KMS-11 (cell line): ENCODE data around the gene LINGO1.

Source experiments
- H2AFZ ChIP-seq: fragments of 200-600 bp; sonication (generic); 2 replicates; pipeline ENCODE4 v1.6.1; 2016; ENCODE audit warnings: antibody characterized with exemption, mixed run types, low read depth
- H3K27ac ChIP-seq: fragments of 200-600 bp; sonication (generic); 2 replicates; pipeline ENCODE4 v1.6.1; 2016; ENCODE audit warnings: mild to moderate bottlenecking, mixed run types
- H3K27me3 ChIP-seq: fragments of 200-600 bp; sonication (generic); 2 replicates; pipeline ENCODE4 v1.6.1; 2017; ENCODE audit warnings: mild to moderate bottlenecking, low read depth, mixed run types, moderate library complexity; ENCODE audit not compliant: insufficient read depth
- H3K36me3 ChIP-seq: fragments of 200-600 bp; sonication (generic); 2 replicates; pipeline ENCODE4 v1.6.1; 2017; ENCODE audit warnings: mild to moderate bottlenecking, mixed run types; ENCODE audit not compliant: insufficient read depth
- H3K4me1 ChIP-seq: fragments of 200-600 bp; sonication (generic); 2 replicates; pipeline ENCODE4 v1.6.1; 2016; ENCODE audit warnings: mild to moderate bottlenecking, low read depth, mixed run types; ENCODE audit not compliant: poor library complexity, severe bottlenecking
- H3K4me2 ChIP-seq: fragments of 200-600 bp; sonication (generic); 2 replicates; pipeline ENCODE4 v1.7.0; 2016; ENCODE audit warnings: mild to moderate bottlenecking, mixed run types
- H3K4me3 ChIP-seq: fragments of 200-600 bp; sonication (generic); IDR thresholded peaks from 2 replicates; pipeline ENCODE4 v1.6.1; 2017; ENCODE audit warnings: low read depth, low read length, mixed read lengths; ENCODE audit not compliant: insufficient read depth
- H3K79me2 ChIP-seq: fragments of 200-600 bp; sonication (generic); 2 replicates; pipeline ENCODE4 v1.6.1; 2016; ENCODE audit warnings: low read depth, mixed run types; ENCODE audit not compliant: insufficient read depth
- H3K9ac ChIP-seq: fragments of 200-600 bp; sonication (generic); 2 replicates; pipeline ENCODE4 v1.6.1; 2016; ENCODE audit warnings: mild to moderate bottlenecking, mixed run types
- H4K20me1 ChIP-seq: fragments of 200-600 bp; sonication (generic); 2 replicates; pipeline ENCODE4 v1.6.1; 2016; ENCODE audit warnings: mild to moderate bottlenecking, mixed run types; ENCODE audit not compliant: insufficient read depth
- TF ChIP-seq, protein P1 (sequence below): fragments of 200-600 bp; sonication (generic); conservative IDR thresholded peaks from 2 replicates; pipeline ENCODE4 v1.6.1; 2017; ENCODE audit warnings: low read depth, mild to moderate bottlenecking, antibody characterized with exemption, low read length, moderate library complexity, mixed read lengths

Gene LINGO1

DNA sequence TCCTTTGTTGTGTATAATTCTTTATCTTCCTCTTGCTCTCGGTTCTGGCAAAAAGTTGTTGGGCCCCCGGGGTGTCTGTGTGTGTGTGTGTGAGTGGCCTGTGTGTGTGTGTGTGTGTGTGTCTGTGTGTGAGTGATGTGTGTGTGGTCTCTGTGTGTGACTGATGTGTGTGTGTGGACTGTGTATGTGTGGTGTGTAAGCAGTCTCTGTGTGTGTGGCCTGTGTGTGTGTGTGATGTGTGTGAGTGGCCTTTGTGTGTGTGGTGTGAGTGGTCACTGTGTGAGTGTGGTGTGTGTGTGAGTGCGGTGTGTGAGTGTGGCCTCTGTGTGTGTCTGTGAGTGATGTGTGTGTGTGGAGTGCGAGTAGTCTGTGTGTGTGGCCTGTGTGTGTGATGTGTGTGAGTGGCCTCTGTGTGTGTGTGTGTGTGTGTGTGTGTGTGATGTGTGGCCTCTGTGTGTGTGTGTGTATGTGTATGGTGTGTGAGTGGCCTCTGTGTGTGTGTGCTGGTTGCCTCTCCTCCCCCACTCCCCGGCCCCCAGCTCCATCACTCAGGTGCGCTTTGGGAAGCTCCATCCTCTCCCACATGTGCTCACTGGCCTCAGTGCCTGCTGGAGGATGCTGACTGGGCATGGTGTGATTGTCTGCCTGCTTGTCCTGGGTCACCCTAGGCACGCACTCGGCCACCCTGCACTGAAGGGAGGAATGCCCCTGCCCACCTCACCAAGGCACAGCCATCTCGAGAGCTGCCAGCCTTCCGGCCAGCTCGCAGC lies 8.8 kb downstream of the LINGO1 start:
- H3K79me2 ChIP-seq, result no peaks in the 10 kb centered on the region
- H3K4me3 ChIP-seq, result no peak overlapping the region
- H3K27me3 ChIP-seq, result peaks cover 77% of the 10 kb centered on the region; the same call in 1 of the 2 replicates
- TF ChIP-seq, protein P1, sequence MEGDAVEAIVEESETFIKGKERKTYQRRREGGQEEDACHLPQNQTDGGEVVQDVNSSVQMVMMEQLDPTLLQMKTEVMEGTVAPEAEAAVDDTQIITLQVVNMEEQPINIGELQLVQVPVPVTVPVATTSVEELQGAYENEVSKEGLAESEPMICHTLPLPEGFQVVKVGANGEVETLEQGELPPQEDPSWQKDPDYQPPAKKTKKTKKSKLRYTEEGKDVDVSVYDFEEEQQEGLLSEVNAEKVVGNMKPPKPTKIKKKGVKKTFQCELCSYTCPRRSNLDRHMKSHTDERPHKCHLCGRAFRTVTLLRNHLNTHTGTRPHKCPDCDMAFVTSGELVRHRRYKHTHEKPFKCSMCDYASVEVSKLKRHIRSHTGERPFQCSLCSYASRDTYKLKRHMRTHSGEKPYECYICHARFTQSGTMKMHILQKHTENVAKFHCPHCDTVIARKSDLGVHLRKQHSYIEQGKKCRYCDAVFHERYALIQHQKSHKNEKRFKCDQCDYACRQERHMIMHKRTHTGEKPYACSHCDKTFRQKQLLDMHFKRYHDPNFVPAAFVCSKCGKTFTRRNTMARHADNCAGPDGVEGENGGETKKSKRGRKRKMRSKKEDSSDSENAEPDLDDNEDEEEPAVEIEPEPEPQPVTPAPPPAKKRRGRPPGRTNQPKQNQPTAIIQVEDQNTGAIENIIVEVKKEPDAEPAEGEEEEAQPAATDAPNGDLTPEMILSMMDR, result no peak
- no peak overlapping the region for H3K9ac ChIP-seq
- H2AFZ ChIP-seq, result no peak overlapping the region
- no peak overlapping the region for H3K27ac ChIP-seq
- no peaks in the 10 kb centered on the region for H4K20me1 ChIP-seq
- no peak overlapping the region for H3K4me2 ChIP-seq
- no peaks in the 10 kb centered on the region for H3K36me3 ChIP-seq
- no peaks in the 10 kb centered on the region for H3K4me1 ChIP-seq

DNA sequence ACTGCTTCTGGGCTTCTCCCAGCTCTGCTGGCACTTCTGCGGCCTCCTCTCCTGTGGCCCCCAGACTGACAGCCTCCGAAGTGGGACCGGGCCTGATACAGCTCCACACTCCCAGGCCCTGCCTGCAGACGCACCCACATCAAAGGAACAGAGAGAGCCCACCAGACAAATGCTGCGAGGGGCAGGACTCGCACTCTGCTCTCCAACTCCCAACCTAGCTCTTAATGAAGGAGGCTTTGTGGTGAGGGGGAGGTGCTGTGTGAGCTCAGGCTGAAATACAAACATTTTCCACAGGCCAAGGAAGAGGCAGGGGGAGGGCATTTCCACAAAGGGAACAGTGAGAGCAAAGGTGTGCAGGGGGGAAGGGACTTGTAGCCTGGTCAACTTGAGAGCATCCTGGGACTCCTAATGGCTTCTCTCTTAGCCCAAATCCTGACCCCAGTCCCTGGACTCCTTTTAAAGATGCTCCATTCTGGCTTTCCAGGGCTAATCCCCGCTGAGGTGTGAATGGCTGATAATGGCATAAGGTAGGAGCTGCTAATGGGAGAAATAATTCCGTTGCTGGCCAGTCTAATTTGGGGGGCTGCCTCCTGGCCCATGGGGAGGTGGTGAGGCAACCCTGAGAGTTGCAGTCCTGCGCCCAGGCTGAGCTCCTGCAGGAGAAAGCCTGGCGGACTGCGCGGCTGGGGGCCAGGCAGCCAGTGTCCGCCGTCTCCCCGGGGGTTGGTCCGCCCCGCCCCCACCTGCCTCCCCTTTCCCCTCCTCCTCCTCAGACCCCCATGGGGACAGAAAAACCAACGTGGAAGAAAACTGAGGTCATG lies 9.6 kb downstream of the LINGO1 start:
- Histone ChIP-seq H3K9ac (no peak overlapping the region), H2AFZ (no peak overlapping the region), H3K36me3 (no peaks in the 10 kb centered on the region), H3K79me2 (no peaks in the 10 kb centered on the region), H3K4me2 (no peak overlapping the region), H4K20me1 (no peaks in the 10 kb centered on the region), H3K27me3 (peaks cover 70% of the 10 kb centered on the region; the same call in 1 of the 2 replicates), H3K27ac (no peak overlapping the region), H3K4me1 (no peaks in the 10 kb centered on the region), H3K4me3 (no peak overlapping the region)
- TF ChIP-seq, protein P1, result no peak

DNA sequence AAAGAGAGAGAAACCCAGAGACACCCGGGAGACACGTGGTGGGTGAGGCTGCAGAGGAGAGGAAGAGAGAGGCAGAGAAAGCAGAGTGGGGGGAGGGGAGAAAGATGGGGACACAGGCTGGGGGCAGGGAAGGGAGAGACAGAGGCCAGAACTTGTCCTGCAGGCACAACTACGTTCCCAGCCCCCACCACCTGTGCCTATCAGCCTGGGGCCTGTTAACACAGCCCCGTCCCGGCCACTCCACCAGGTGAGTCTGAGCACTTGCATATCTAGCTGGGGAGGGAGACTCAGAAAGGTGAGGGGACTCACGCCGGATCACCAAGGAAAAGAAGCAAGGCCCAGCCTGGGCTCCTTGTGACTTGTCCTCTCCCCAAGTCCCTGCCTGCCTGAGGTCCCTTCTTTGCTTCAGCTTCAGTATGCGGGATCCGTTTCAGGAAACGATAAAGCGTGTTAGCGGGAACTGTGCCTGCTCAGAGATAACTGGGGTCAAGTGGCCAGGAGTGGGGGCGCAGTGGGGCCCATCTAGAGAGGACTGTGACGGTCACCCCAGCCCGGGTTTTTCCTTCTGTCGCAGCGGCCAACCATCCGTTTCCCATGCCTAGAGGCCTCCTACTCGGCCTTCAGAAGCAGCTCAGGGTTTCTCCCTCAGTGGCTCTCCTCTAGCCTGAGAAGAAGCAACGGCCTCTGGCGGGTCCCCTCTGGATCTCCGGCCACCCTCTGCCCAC lies 10.3 kb downstream of the LINGO1 start:
- H3K36me3 ChIP-seq, result no peaks in the 10 kb centered on the region
- H3K4me3 ChIP-seq, result no peak overlapping the region
- no peak overlapping the region for H3K27ac ChIP-seq
- no peaks in the 10 kb centered on the region for H4K20me1 ChIP-seq
- H2AFZ ChIP-seq, result no peak overlapping the region
- no peaks in the 10 kb centered on the region for H3K4me1 ChIP-seq
- TF ChIP-seq, protein P1, result no peak
- H3K27me3 ChIP-seq, result peaks cover 69% of the 10 kb centered on the region; the same call in 1 of the 2 replicates
- no peaks in the 10 kb centered on the region for H3K79me2 ChIP-seq
- H3K4me2 ChIP-seq, result no peak overlapping the region
- no peak overlapping the region for H3K9ac ChIP-seq

DNA sequence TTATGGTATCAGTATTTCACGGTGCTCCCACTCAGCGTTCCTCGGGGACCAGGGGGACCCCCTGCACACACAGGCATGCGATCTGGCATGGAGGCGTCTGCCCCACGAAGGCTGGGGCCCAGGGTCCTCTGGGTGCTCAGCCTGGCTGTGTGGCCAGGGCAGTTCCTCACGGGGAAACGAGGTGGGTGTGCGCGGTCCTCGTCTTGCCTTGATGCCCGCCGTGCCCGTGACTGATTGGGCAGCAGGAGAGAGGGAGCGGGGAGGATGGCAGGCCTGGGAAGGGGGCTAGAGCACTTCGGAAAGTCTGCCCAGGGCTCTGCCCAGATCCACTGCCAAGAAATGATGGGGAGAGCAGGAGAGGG lies 10.9 kb downstream of the LINGO1 start:
- Histone ChIP-seq H4K20me1 (no peaks in the 10 kb centered on the region), H2AFZ (no peak overlapping the region), H3K9ac (no peak overlapping the region), H3K36me3 (no peaks in the 10 kb centered on the region), H3K4me3 (no peak overlapping the region), H3K27me3 (peaks cover 66% of the 10 kb centered on the region; the same call in 1 of the 2 replicates), H3K4me1 (no peaks in the 10 kb centered on the region), H3K27ac (no peak overlapping the region), H3K4me2 (no peak overlapping the region), H3K79me2 (no peaks in the 10 kb centered on the region)
- TF ChIP-seq, protein P1, result no peak
